Activated T-helper 17 cell treated with anti-CD3 and anti-CD28 coated beads, Interleukin-2, amount 50 U/mL, for 72 hours (primary cell): Measurements from ENCODE around the gene DUSP21. TPM values are rescaled to one million over a fixed set of nuclear protein-coding genes. Genes with fewer than 3 reads are reported as not detected.

Experiments used
- ATAC-seq: fragments of 150-1000 bp; cut with Tn5 transposase; replicated peaks from 2 replicates; pipeline ENCODE4 v1.10.0; 2021; ENCODE audit warnings: mild to moderate bottlenecking, moderate library complexity
- H3K27ac Mint-ChIP-seq: one replicate; pipeline ENCODE4 v1.8.0; 2022; ENCODE audit warnings: mixed read lengths
- H3K27me3 Mint-ChIP-seq: one replicate; pipeline ENCODE4 v1.8.0; 2022; ENCODE audit warnings: mixed read lengths
- H3K36me3 Mint-ChIP-seq: one replicate; pipeline ENCODE4 v1.8.0; 2022; ENCODE audit warnings: low read depth, mild to moderate bottlenecking, mixed read lengths
- H3K4me1 Mint-ChIP-seq: one replicate; pipeline ENCODE4 v1.8.0; 2022; ENCODE audit warnings: mixed read lengths
- H3K4me3 Mint-ChIP-seq: one replicate; pipeline ENCODE4 v1.8.0; 2022; ENCODE audit warnings: mild to moderate bottlenecking, mixed read lengths
- H3K9me3 Mint-ChIP-seq: one replicate; pipeline ENCODE4 v1.8.0; 2022; ENCODE audit warnings: mixed read lengths
- total RNA-seq, 2 donors: library from RNA; stranded (reverse); gene quantifications; one replicate each; pipeline ENCODE4 v1.2.3, GENCODE V29; 2022

DUSP21 gene
- total RNA-seq, 2 donors from 2014 or later: not detected

DNA sequence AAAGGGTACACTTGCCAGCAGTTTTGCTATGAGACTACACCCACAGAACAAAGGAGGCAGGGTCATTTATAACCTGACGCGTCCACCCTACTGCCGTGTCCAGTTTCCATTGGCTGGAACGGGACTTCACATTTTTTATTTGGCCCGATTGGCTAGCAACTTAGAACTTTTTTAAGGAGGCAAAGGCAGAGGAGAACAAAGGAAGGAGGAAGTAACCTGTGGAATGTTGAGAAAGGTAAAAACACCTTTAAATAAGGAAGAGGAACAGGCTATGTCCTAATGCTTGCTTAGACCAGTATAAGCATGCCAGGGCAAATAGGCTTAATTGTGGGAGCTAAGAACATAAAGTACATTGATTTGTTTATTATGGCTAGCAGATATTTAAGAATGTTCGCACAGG lies 47.8 kb downstream of the DUSP21 start:
- no peaks in the 10 kb centered on the region for H3K9me3 Mint-ChIP-seq
- no peak for ATAC-seq

More for the DNA sequence above, 47.8 kb downstream of the DUSP21 start:
- Mint-ChIP-seq H3K4me3 (no peak overlapping the region), H3K36me3 (peaks cover 6% of the 10 kb centered on the region), H3K27me3 (no peaks in the 10 kb centered on the region), H3K4me1 (peaks cover 9% of the 10 kb centered on the region), H3K27ac (no peak overlapping the region)

Other genes with a start within 250 kb of the DUSP21 start
- gene KDM6A, start 29.2 kb downstream of the DUSP21 start, total RNA-seq: 10 to 100 TPM; 24.4 to 33.1 TPM